Ishikawa (cell line): Measurements from ENCODE around the gene PDE4D.

Experiments used
- CEBPB ChIP-seq: IDR thresholded peaks from 2 replicates; pipeline ENCODE4 v1.6.1; 2012
- CREB1 ChIP-seq: IDR thresholded peaks from 2 replicates; pipeline ENCODE4 v1.6.1; 2012; ENCODE audit warnings: low read depth
- EGR1 ChIP-seq: IDR thresholded peaks from 2 replicates; pipeline ENCODE4 v1.6.1; 2012
- EP300 ChIP-seq: IDR thresholded peaks from 2 replicates; pipeline ENCODE4 v1.6.1; 2012; ENCODE audit warnings: borderline replicate concordance
- FOXM1 ChIP-seq: IDR thresholded peaks from 2 replicates; pipeline ENCODE4 v1.6.1; 2012; ENCODE audit warnings: low read depth, borderline replicate concordance
- NFIC ChIP-seq: IDR thresholded peaks from 2 replicates; pipeline ENCODE4 v1.6.1; 2012
- RAD21 ChIP-seq: IDR thresholded peaks from 2 replicates; pipeline ENCODE4 v1.6.1; 2012; ENCODE audit warnings: low read depth
- REST ChIP-seq: IDR thresholded peaks from 2 replicates; pipeline ENCODE4 v1.6.1; 2012; ENCODE audit warnings: low read depth, mild to moderate bottlenecking
- TAF1 ChIP-seq: IDR thresholded peaks from 2 replicates; pipeline ENCODE4 v1.6.1; 2012; ENCODE audit warnings: low read depth, mild to moderate bottlenecking
- TCF12 ChIP-seq: IDR thresholded peaks from 2 replicates; pipeline ENCODE4 v1.6.1; 2012; ENCODE audit warnings: low read depth
- TEAD4 ChIP-seq: IDR thresholded peaks from 2 replicates; pipeline ENCODE4 v1.6.1; 2012
- YY1 ChIP-seq: IDR thresholded peaks from 2 replicates; pipeline ENCODE4 v1.6.1; 2012; ENCODE audit warnings: low read depth
- ZBTB7A ChIP-seq: IDR thresholded peaks from 2 replicates; pipeline ENCODE4 v1.6.1; 2012; ENCODE audit warnings: low read depth
- TF ChIP-seq, protein P1 (sequence below): IDR thresholded peaks from 2 replicates; pipeline ENCODE4 v1.6.1; 2012
- TF ChIP-seq, protein P2 (sequence below): IDR thresholded peaks from 2 replicates; pipeline ENCODE4 v1.6.1; 2012

Gene PDE4D

GRCh38 chr5:59081693-59082092, 811.8 kb downstream of the PDE4D start:
- TF ChIP-seq, protein P1, sequence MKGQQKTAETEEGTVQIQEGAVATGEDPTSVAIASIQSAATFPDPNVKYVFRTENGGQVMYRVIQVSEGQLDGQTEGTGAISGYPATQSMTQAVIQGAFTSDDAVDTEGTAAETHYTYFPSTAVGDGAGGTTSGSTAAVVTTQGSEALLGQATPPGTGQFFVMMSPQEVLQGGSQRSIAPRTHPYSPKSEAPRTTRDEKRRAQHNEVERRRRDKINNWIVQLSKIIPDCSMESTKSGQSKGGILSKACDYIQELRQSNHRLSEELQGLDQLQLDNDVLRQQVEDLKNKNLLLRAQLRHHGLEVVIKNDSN, result no peak
- TF ChIP-seq CEBPB, result no peak
- no peak for TF ChIP-seq RAD21
- no peak for TF ChIP-seq EGR1
- no peak for TF ChIP-seq ZBTB7A
- no peak for TF ChIP-seq NFIC
- TF ChIP-seq CREB1, result no peak

DNA sequence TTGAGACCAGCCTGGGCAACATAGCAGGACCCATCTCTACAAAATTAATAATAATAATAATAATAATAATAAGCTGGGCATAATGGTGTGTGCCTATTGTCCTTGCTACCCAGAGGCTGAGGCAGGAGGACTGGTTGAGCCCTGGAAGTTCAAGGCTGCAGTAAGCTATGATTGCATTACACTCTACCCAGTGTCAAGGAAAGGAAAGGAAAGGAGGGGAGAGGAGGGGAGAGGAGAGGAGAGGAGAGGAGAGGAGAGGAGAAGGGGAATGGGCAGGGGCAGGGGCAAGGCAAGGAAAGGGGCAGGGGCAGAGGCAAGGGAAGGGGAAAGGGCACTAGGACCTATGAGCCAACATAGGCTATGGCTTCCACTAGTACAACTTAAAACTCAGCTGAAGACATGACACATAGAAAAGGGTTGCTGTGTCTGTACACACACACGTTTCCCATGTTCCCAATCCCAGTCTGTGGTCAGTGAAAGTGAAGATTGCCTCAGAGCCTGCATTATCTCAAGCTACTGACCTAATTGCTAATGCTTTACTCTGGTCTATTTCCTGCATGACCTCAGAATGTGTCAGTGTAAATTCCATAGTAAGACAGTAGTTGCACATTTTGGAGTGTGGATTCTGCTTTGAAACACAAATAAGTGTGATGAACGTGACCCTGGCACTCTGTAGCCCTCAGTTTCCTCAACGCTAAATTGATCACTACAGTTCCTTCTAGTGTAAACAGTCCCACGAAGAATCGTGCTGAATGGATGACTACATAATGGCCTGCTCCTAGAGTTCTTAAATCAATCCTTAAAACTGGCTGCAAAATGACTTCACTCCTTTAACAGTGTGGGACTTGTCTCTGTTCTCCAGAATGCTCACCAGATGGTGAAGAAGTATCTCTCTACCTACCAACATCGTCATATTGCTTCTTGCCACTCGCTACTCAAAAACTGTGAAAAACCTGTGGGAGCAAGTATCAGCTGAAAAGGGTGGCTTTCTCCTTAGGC, 813.6 kb downstream of the PDE4D start:
- TF ChIP-seq TAF1, result no peak
- no peak for TF ChIP-seq RAD21
- TF ChIP-seq TEAD4, result no peak
- no peak for TF ChIP-seq CEBPB
- no peak for TF ChIP-seq ZBTB7A
- TF ChIP-seq EGR1, result no peak
- TF ChIP-seq YY1, result no peak
- no peak for TF ChIP-seq CREB1
- TF ChIP-seq, protein P1, result no peak
- TF ChIP-seq TCF12, result no peak
- TF ChIP-seq REST, result no peak
- TF ChIP-seq NFIC, result no peak

GRCh38 chr5:59071755-59072549, 821.6 kb downstream of the PDE4D start:
- TF ChIP-seq TCF12 (no peak), CEBPB (no peak), CREB1 (no peak), EP300 (no peak), FOXM1 (no peak), TAF1 (no peak), TEAD4 (no peak), ZBTB7A (no peak), EGR1 (no peak), NFIC (no peak), YY1 (no peak), RAD21 (no peak), REST (no peak)
- TF ChIP-seq, protein P2, sequence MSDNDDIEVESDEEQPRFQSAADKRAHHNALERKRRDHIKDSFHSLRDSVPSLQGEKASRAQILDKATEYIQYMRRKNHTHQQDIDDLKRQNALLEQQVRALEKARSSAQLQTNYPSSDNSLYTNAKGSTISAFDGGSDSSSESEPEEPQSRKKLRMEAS, result no peak
- TF ChIP-seq, protein P1, result no peak

GRCh38 chr5:59069438-59070079, 824.0 kb downstream of the PDE4D start:
- TF ChIP-seq, protein P2, result no peak
- no peak for TF ChIP-seq EGR1
- TF ChIP-seq TEAD4, result no peak
- no peak for TF ChIP-seq EP300
- no peak for TF ChIP-seq YY1
- no peak for TF ChIP-seq TCF12
- TF ChIP-seq, protein P1, result no peak
- no peak for TF ChIP-seq ZBTB7A
- TF ChIP-seq CREB1, result no peak
- no peak for TF ChIP-seq CEBPB
- TF ChIP-seq RAD21, result no peak
- TF ChIP-seq FOXM1, result no peak
- no peak for TF ChIP-seq TAF1
- TF ChIP-seq NFIC, result no peak
- no peak for TF ChIP-seq REST
